Ecto neural progenitor cell (in vitro differentiated cells): ENCODE measurements around the gene TMTC4.
"Not testable (repeated sequence)": the region's sequence is repeated elsewhere in the genome, so short reads cannot be mapped to it uniquely, and the experiment has no call there.

ENCODE experiments used
- DNase-seq: peaks from one replicate; pipeline ENCODE4 v3.0.0-alpha.2; 2018; ENCODE audit warnings: low spot score

TMTC4 gene

GRCh38 chr13:100674572-100674871 is at the start of gene TMTC4:
TMTC4 (minus strand) TSS chr13:100674795; CDS start chr13:100670362, 4,433 bp downstream.
- DNase-seq = no peak

GRCh38 chr13:100722517-100722916 is 47.9 kb upstream of the TMTC4 start:
- no peak for DNase-seq

GRCh38 chr13:100721885-100722512 is 47.4 kb upstream of the TMTC4 start:
- no peak for DNase-seq

GRCh38 chr13:100715604-100716003 is 41.0 kb upstream of the TMTC4 start:
- DNase-seq = no peak

- DNase-seq = no peak
Measured at GRCh38 chr13:100714478-100714877, 39.9 kb upstream of the TMTC4 start.

GRCh38 chr13:100710176-100710575 is 35.6 kb upstream of the TMTC4 start:
- no peak for DNase-seq

- DNase-seq = no peak
Measured at GRCh38 chr13:100707818-100708740, 33.5 kb upstream of the TMTC4 start.

GRCh38 chr13:100698331-100698730 is 23.7 kb upstream of the TMTC4 start:
- not testable (repeated sequence) for DNase-seq

GRCh38 chr13:100695509-100695773 is 20.8 kb upstream of the TMTC4 start:
- no peak for DNase-seq

- DNase-seq = peak; percentile 72
Measured at GRCh38 chr13:100694722-100695508, 20.3 kb upstream of the TMTC4 start.

GRCh38 chr13:100689191-100689590 is 14.6 kb upstream of the TMTC4 start:
- DNase-seq = no peak

GRCh38 chr13:100680131-100680530 is 5.5 kb upstream of the TMTC4 start:
- no peak for DNase-seq

GRCh38 chr13:100677128-100677527 is 2.5 kb upstream of the TMTC4 start:
- not testable (repeated sequence) for DNase-seq

GRCh38 chr13:100675661-100676129 is 1.1 kb upstream of the TMTC4 start:
- no peak for DNase-seq

- peak; percentile 100 for DNase-seq
Measured at GRCh38 chr13:100674872-100675660, 471 bp upstream of the TMTC4 start.

- no peak for DNase-seq
Measured at GRCh38 chr13:100673713-100674571, 653 bp downstream of the TMTC4 start.

GRCh38 chr13:100673376-100673712 is 1.3 kb downstream of the TMTC4 start:
- peak; percentile 70 for DNase-seq

- no peak for DNase-seq
Measured at GRCh38 chr13:100671389-100672182, 3.0 kb downstream of the TMTC4 start.

- no peak for DNase-seq
Measured at GRCh38 chr13:100668408-100668807, 6.2 kb downstream of the TMTC4 start.

- no peak for DNase-seq
Measured at GRCh38 chr13:100667894-100668293, 6.7 kb downstream of the TMTC4 start.
